Urothelium cell line (cell line): Measurements from ENCODE around the gene KCNJ4.

ENCODE experiments used
- DNase-seq: peaks from one replicate; pipeline ENCODE4 v3.0.0; 2011; ENCODE audit warnings: low spot score, mixed read lengths
- FAIRE-seq: peaks from 2 replicates; lab custom pipeline; 2011; peaks lifted over from hg19 to GRCh38; lab: Jason Lieb, UNC

Gene KCNJ4

DNA sequence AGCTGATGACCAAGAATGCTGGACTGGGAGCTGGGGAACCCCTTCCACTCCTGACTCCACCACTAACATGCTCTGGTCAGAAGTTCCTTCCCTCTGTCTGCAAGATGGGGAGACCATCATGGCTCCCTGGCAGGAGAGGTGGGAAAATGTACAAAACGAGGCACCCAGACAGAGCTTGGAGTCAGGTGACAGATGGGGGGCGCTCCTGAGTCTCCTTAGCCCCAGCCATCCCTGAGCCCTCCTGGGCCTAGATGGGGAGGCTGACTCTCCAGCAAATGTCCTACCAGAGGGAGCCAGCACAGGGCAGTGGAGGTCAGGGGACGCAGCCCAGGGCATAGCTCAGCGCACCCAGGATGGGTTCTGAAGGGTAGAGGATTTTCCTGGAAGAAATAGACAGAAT lies 20.0 kb downstream of the KCNJ4 start:
- DNase-seq (no peak), FAIRE-seq (no peak)

- no peak for FAIRE-seq
- DNase-seq, result no peak
Measured at GRCh38 chr22:38433871-38434270, 21.1 kb downstream of the KCNJ4 start.

GRCh38 chr22:38432264-38432663 lies 22.7 kb downstream of the KCNJ4 start:
- FAIRE-seq, result no peak
- DNase-seq, result no peak

- no peak for FAIRE-seq
- DNase-seq, result no peak
Measured at GRCh38 chr22:38431266-38432010, 23.6 kb downstream of the KCNJ4 start.

- no peak for DNase-seq
- no peak for FAIRE-seq
Measured at GRCh38 chr22:38429499-38430068, 25.4 kb downstream of the KCNJ4 start.

DNA sequence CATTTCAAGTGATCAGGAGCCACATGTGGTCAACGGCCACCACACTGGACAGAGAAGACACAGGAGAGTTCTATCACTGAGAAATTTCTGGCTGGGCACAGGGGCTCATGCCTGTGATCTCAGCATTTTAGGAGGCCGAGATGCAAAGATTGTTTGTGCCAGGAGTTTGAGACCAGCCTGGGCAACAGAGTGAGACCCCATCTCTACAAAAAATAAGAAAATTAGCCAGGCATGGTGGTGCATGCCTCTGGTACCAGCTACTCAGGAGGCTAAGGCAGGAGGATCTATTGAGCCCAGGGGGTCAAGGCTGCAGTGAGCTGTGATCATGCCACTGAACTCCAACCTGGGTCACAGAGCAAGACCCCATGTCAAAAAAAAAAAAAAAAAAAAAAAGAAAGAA lies 26.3 kb downstream of the KCNJ4 start:
- FAIRE-seq (no peak), DNase-seq (no peak)

GRCh38 chr22:38427940-38428339 lies 27.1 kb downstream of the KCNJ4 start:
- DNase-seq (no peak), FAIRE-seq (no peak)

- DNase-seq (no peak), FAIRE-seq (no peak)
Measured at GRCh38 chr22:38427465-38427864, 27.5 kb downstream of the KCNJ4 start.

DNA sequence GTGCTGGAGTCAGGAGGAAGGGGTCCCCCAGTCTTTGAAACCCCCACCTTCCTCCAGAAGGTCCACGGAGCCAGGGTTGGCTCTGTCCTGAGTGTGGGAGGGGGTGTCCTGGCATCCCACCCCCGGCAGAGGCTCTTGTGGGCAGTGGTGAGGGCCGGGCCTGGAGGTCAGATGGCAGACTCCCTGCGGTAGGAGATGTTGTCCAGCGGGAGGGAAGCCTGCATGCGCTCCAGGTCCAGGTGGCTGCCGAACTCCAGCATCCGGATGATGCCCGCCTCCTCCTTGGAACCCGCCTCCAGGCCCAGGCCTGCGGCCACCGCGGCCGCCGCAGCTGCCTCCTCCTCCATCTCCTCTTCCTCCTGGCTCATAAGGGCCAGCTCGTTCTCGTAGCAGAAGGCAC lies 28.4 kb downstream of the KCNJ4 start:
- no peak for DNase-seq
- FAIRE-seq, result no peak

- DNase-seq (no peak), FAIRE-seq (no peak)
Measured at GRCh38 chr22:38424525-38425080, 30.4 kb downstream of the KCNJ4 start.

DNA sequence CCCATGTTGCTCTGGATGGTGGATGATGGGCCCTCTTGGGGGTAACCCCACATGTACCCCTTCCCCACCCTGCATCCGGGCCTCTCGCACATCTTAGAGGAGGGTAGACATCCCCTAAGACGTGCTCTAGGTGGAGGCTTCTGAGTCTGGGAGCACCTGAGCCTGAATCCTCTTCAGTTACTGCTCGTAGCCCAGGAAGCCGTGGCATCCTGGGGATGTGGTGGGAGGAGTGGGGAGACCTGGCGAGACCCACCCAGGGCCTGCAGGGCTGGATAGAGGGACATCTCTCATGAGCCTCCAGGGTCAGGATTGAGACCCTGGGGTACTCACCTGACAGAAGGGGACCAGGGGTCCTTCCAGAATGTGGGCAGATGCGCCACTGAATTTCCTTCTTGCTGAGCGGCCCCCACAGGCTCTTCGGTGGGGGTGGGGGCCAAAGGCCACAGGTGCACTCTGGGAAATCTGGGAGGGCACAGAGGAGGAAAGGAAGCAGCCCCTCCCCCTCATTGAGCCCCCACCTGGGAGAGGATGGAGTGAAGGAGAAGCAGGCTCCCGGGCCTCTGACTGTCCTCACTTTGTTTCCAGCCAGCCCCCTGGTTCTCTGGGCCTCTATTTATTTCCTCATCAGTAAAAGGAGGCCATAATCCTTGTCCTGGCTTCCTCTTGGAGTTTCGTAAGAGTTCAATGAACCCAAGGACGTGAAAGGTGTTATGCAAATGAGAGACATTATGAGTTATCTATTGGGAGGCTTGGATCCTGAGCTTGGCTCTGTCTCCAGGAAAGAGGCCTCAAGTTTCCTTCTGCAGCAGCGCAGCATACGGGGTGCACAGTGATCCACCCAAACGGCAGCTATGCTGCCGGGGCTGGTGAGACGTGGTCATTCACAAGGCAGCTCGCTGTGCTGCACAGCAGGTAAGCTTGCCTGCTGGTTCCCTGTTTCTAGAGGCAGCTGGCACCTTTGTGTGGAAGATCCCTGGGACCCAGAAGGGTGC lies 31.2 kb downstream of the KCNJ4 start:
- no peak for DNase-seq
- peak; percentile 9 for FAIRE-seq

DNA sequence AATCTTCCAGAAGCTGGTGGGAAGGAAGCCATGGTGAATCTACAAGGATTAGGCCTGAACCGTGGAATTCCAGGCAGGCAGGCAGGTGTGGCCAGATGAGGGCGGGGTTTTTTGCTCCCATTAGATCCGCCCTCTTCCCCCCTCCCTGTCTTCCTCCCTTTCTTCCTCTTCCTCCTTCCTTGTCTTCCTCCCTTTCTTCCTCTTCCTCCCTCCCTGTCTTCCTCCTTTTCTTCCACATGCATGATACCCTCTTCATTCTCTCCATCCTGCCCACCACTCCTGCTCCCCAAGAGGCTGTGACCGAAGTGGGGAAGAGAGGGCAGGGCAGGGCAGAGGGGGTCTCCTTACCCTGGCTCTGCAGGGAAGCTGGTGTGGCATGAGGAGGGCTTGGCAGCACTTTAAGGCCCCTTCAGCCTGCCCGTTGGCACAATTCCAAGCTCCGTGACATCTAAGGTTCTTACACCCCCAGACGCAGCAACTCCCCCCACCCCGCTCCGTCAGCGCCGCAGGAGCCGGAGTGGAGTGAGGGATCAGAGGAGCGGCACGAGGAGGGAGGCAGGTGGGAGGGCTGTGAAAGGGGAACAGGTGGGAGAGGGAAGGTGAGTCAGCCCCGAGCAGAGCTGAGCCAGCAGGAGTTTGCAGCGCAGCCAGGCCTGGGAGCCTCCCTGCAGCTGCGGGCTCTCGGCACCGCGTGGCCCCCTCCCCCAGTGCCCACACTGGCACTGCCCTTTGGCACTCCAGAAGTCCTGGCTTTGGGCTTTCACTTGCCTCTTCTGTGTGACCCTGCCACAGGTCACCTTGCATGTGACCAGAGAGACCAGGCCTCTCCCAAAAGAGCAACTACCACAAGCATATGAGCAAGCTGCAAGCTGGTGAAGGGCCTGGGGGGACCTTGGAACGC lies 32.1 kb downstream of the KCNJ4 start:
- DNase-seq (no peak), FAIRE-seq (peak; percentile 37)

GRCh38 chr22:38420734-38421133 lies 34.3 kb downstream of the KCNJ4 start:
- FAIRE-seq (no peak), DNase-seq (no peak)

DNA sequence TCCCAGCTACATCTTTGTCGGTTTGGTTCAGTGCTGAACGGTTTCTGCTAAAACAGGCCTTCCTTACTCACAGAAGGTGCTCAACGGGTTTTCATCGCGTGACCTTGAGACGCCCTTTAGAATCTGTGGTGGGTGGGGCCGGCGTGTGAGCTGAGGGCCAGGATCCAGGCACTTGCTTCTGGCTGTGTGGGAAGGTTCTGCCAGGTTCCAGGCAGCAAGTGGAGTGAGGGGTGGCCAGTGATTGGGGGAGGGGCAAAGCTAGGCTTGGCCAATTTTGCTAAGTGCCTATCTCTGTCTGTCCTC lies 35.2 kb downstream of the KCNJ4 start:
- DNase-seq (no peak), FAIRE-seq (no peak)

DNA sequence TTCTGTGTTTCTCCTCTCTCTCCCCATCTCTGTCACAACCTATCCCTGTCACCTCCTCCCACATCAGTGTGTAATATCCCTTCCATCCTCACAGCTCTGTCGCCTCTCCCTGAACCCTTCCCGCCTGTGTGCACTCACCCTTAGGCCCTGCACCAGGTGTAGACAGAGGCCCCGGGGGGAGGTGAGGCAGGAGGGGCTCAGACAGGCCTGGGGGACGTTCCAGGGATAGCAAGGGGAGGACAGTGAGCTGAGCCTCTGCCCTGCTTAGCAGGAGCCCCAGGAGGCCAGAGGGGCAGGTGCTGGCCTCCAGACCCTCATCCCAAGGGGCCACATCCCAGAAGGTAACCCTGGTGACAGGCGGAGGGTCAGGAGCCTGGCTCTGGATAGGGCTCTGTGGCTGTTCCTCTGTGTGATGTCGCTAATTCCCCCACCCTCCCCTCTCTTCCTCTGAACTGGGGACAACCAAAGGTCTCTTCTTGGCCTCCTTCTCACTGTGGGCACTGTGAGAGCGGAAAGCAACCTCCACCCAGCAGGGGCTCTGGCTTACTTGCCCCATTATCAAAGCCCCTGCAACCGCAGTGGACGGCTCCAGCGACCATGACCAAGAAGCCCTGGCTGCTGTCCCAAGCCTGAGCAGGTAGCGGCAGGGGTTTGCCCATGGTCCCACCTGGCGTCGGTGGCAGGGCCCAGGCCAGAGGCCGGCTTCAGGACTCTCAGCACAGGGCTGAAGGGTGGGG lies 35.7 kb downstream of the KCNJ4 start:
- DNase-seq, result no peak
- no peak for FAIRE-seq

DNA sequence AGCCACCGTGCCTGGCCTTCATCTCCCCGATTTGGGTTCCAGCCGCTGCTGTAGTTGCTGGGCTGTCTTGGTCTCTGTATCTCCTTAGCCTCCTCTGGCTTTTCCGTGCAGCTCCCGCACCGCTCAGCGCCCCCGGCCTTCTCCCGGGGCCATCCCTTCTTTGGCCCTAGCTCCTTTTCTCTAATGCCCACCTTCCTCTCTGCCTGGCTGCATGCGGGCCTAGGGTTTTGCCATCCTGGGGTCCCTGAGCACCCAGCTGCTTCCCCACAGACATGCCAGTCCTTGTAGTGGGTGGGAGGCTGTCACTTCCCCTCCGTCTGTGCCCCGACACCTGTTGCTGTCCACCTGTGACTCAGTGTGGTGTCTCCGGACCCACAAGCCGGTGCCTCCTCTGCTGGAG lies 36.4 kb downstream of the KCNJ4 start:
- FAIRE-seq (no peak), DNase-seq (no peak)

- FAIRE-seq (no peak), DNase-seq (no peak)
Measured at GRCh38 chr22:38417252-38418060, 37.5 kb downstream of the KCNJ4 start.

DNA sequence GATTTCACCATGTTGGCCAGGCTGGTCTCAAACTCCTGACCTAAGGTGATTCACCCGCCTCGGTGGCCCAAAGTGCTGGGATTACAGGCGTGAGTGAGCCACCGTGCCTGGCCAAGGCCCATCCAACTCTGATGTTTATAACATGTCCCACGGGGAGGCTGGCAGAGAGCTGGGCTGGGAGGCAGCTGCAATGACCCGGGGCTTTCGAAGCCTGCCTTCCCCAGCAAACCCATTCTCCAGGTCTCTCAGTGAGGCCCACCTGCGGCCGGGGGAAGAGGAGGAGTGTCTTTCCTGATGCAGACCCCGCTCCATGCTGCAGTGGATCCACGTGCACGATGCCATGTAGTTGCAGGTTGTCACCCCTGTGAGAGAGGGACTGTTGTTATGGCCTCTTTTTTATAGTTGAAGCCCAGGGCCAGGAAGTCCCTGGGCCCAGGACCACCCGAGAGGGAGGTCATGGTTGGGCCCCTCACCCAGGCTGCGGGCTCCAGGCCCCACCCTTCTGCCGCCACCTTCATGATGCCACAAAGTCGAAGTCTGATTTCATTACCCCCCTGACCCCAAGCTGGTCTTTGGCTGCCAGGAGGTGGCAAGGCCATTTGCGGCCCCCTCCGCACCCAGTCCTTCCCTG lies 38.3 kb downstream of the KCNJ4 start:
- DNase-seq, result no peak
- no peak for FAIRE-seq
